ENCODE results near the gene LAMA2.
"Not testable (repeated sequence)": the region's sequence is repeated elsewhere in the genome, so short reads cannot be mapped to it uniquely, and the experiment has no call there.

LAMA2 gene

DNA sequence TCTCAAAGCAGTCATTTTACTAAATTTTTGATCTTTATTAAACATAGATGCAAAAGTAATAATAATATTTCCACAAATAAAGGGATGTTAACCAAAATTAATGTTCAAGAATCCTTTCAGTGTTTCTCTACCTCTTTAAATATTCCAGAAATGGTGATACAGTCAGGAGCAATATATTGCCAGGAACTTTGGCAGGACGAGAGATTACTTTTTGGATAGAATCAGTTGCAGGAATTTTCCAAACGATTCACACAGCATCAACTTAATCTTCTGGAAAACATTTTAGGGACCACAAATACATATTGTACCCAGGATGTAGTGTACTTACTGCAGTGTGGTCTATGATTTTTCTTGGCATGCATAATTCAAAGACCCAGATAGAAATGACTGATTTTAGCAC lies 125.7 kb downstream of the LAMA2 start:
- DNase-seq = no peak

- DNase-seq = no peak
Measured at GRCh38 chr6:129009851-129010250, 126.9 kb downstream of the LAMA2 start.

DNA sequence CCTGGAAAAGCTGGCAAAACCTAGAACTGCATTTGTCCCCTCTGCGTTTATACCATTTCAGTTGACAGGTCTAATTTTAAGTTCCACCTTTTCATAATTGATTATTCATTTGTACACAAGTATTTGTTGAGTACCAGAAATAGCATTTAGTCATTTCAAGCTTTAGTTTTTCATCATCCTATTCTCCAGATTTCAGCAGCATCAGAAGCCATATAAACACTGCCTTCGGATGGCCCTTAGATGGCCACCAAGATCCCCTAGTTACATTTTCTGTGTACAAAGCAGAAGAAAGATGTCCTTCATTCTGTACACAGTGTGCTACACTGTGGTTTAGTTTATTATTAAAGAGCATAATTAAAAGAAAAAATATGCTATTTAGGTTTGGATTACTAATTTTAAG lies 131.4 kb downstream of the LAMA2 start:
- DNase-seq = no peak

DNA sequence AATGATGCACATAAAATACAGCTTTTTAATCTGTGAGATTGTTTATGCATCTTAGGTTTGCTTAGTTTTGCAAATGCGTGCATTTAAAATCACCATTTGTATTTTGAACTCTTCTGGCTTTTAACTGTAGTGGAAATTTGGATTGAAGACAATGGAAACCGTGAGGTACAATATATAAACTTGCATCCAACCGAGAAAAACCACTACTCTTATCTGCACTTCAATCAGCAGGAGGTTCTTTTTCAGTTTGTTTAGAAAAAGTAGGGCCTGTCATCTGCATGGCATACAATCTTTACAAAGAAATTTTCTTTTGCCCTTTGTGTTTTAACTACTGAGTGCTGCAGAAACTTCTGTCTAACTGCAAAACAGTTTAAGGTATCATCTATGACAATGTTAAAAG lies 132.8 kb downstream of the LAMA2 start:
- no peak for DNase-seq

GRCh38 chr6:129016844-129017243 lies 133.9 kb downstream of the LAMA2 start:
- no peak for DNase-seq

GRCh38 chr6:129022011-129022553 lies 139.1 kb downstream of the LAMA2 start:
- no peak for DNase-seq

GRCh38 chr6:129026601-129027000 lies 143.7 kb downstream of the LAMA2 start:
- DNase-seq = no peak

GRCh38 chr6:129029778-129030177 lies 146.8 kb downstream of the LAMA2 start:
- no peak for DNase-seq

DNA sequence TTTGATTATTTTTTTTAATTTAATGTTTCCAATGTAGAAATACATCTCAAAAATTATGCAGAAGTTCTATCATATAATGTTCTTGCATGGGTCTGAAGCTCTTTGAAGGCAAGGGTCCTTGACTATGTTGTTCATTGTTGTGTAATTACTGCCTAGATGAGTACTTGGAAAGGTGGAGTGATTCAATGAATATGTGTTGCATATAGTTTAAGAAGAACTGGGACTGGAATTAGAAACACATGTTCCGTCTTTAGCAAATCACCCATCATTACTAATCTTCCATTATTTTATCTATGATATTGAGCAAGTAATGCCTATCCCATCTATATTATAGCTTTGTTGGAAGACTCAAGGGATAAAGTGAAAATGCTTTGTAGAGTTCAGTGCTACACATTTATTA lies 147.3 kb downstream of the LAMA2 start:
- DNase-seq = no peak

DNA sequence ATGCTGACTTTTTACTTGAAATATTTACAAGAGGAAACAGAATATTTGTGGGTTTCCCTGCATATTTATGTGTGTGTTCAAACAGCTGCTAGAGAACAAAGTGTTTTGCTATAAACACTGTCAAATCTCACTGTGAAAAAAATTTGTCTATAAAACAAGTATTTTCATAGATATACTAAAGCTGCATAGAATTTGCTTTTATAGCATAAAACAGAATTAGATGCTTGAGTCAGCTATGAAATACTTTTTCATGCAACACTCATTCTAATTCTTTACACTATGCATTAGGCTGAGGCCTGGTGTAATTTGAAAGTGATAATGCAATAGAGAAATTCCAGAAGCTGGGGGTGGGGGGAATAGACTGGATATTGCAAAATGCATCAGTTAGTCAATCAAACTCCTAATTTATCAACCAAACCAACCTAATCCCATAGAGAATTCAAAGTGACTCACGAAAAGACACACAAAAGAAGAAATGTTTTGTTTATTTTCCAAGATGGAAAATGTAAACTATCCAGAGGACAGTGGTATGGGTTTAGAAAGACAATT lies 148.2 kb downstream of the LAMA2 start:
- DNase-seq = no peak

GRCh38 chr6:129032602-129033001 lies 149.7 kb downstream of the LAMA2 start:
- DNase-seq = no peak

DNA sequence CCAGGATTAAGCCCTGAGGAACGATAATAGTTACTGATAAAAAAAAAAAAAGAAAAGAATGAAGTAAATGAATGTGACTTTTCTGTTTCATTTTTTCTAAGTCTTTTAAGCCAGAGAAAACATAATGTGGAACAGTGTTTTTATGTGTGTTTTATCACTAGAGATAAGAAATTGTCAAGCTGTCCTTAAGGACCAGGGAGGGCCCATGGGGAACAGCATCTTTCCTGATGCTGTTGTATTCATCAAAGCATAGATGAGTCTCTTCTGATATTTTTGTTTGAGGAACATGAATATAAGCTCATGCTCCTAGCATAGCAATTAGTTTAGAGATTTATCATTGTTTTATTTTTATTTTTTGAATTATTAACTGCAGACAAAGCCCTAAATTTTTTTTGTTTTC lies 150.2 kb downstream of the LAMA2 start:
- no peak for DNase-seq

- no peak for DNase-seq
Measured at GRCh38 chr6:129033581-129033980, 150.6 kb downstream of the LAMA2 start.

GRCh38 chr6:129041563-129041962 lies 158.6 kb downstream of the LAMA2 start:
- DNase-seq = no peak

DNA sequence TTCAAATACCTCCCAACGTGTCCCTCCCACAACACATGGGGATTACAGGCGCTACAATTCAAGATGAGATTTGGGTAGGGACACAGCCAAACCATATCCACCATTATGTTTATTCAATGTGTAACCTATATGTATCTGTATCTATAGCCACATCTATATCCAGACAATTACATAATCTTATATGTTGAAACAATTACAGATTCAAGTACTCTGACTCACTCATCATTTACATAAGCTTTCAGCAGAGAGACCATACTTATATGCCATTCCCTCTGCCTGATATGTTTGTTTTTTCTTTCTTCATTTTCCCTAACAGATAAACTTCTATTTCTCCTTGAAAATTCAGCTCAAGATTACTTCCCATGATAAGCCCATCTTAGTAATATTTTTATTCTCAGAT lies 163.6 kb downstream of the LAMA2 start:
- DNase-seq = no peak

DNA sequence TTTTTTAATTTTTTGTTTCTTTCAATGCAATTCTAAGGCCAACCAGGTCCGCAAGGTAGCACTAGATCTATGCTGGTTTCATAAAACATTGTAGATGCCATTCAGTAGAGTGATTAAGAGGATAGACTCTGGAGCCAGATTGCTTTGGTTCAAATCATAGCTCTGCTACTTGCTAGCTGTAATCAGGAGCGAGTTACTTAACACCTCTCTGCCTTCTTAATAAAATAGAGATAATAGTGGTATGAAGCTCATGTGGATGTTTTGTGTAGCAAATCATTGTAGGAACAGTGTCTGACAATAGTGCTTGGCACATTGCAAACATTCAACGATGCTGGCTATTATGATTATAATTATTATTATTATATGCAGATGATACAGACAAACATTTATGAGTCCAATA lies 164.9 kb downstream of the LAMA2 start:
- no peak for DNase-seq

GRCh38 chr6:129050086-129050485 lies 167.1 kb downstream of the LAMA2 start:
- no peak for DNase-seq

DNA sequence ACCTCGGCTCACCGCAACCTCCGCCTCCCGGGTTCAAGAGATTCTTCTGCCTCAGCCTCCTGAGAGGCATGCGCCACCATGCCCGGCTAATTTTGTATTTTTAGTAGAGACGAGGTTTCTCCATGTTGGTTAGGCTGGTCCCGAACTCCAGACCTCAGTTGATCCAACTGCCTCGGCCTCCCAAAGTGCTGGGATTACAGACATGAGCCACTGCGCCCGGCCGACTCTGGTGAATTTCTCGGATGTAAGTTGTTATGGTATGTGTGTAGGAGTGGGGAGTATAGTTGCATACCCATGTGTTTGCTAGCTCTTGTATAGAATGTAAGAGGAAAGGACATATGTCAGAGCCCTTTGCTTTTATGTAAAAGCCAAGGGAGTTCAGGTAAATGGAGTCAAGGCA lies 170.2 kb downstream of the LAMA2 start:
- DNase-seq = not testable (repeated sequence)

DNA sequence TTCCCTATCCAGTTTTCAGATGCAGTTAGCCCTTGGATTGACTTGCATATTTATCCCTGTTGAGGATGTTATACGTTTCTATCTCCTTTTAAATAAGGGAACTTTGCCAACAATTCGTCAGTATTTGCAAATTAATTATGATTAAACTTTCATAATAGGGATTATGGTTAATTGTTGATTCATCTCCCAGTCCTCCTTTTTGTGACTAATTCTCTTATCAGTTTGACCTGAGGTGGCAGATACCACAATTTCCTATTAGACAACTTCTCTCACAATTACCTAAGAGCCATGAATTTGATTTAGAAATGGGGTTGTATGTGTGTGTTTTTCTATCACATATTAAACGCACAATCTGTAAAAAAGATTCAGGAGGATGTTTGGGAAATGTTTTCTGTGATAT lies 172.9 kb downstream of the LAMA2 start:
- DNase-seq = no peak

- DNase-seq = no peak
Measured at GRCh38 chr6:129059650-129060049, 176.7 kb downstream of the LAMA2 start.

GRCh38 chr6:129069006-129069405 lies 186.1 kb downstream of the LAMA2 start:
- no peak for DNase-seq

DNA sequence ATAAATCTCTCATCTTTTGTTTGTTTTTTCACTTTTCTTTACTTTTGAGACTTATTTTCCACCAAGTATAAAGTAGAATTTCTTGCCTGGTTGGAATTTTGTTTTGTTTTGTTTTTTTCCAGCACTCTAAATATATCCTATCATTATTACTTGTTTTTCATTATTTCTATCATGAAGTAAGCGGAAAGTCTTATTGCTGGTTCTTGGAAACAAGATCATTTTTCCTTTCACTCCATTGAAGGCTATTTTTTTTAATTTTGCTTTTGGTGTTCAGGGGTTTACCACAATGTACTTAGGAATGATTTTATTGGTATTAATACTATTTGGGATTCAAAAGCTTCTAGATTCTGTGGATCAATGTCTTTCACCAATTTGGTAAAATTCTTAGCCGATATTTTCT lies 190.1 kb downstream of the LAMA2 start:
- no peak for DNase-seq

DNA sequence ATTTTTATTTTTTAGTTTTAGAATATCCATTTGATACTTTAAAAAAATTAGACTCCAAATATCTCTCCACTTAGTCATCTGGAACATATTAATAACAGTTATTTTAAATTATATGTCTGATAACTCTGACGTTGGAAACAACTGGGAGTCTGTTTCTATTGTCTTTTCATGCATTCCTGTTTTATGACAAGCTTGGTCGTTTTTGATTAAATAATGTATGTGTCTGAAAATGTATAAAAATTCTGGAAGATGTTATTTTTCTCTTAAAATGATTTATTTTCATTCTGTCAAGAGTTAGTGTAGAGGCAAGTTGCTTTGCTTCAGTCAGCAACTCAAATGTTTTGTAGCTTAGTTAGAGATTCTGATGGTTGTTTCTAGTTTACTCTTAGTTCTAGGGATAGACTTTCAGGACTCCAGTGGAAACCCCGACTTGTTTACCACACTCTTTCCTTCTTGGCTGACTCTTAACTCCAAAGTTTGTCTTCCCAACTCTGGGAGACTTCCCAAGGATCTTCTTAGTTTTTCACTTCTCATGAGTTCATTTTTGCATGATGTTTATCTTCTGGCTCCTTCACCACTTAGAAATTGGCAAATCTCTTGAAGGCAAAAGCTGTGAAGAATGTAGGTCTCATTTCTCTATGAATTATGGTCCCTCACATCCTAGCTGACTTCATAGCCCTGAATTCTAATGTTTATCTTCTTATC lies 190.9 kb downstream of the LAMA2 start:
- DNase-seq = no peak

GRCh38 chr6:129084406-129084805 lies 201.5 kb downstream of the LAMA2 start:
- DNase-seq = no peak

- DNase-seq = not testable (repeated sequence)
Measured at GRCh38 chr6:129088481-129088880, 205.5 kb downstream of the LAMA2 start.

Measured in NCI-H2029 treated with DMSO at 0.1 percent for 48 hours (cell line).